GM23338 (cell line): ENCODE measurements around the gene SUN3. TPM values are rescaled to one million over a fixed set of nuclear protein-coding genes. Genes with fewer than 3 reads are reported as not detected.

Source experiments
- ATAC-seq: fragments of 200-7000 bp; cut with Tn5 transposase; 3 replicates; pipeline ENCODE4 v1.9.1; 2020
- DNase-seq: peaks from one replicate; pipeline ENCODE4 v3.0.0-alpha.2; 2015; ENCODE audit warnings: low spot score
- H2AFZ ChIP-seq: fragments of 200-600 bp; sonication (generic); 2 replicates; pipeline ENCODE4 v1.8.0; 2016; ENCODE audit warnings: antibody characterized with exemption, mild to moderate bottlenecking, moderate library complexity
- H3F3A ChIP-seq: fragments of 200-600 bp; sonication (generic); replicated peaks from 2 replicates; pipeline ENCODE4 v1.8.0; 2017; ENCODE audit warnings: antibody characterized with exemption, mixed run types, low read depth
- H3K27ac ChIP-seq: fragments of 200-600 bp; sonication (generic); 2 replicates; pipeline ENCODE4 v1.6.1; 2016; ENCODE audit warnings: low read depth
- H3K27me3 ChIP-seq: fragments of 200-600 bp; sonication (generic); 2 replicates; pipeline ENCODE4 v1.8.0; 2016; ENCODE audit warnings: mild to moderate bottlenecking, mixed run types, moderate library complexity; ENCODE audit not compliant: insufficient read depth
- H3K36me3 ChIP-seq: fragments of 200-600 bp; sonication (generic); 2 replicates; pipeline ENCODE4 v1.8.0; 2016; ENCODE audit warnings: mild to moderate bottlenecking; ENCODE audit not compliant: insufficient read depth
- H3K4me1 ChIP-seq: fragments of 200-600 bp; sonication (generic); 2 replicates; pipeline ENCODE4 v1.8.0; 2016; ENCODE audit warnings: mild to moderate bottlenecking, moderate library complexity; ENCODE audit not compliant: insufficient read depth
- H3K4me2 ChIP-seq: fragments of 200-600 bp; sonication (generic); 2 replicates; pipeline ENCODE4 v1.7.1; 2017; ENCODE audit warnings: mixed run types
- H3K4me3 ChIP-seq: fragments of 200-600 bp; sonication (generic); 2 replicates; pipeline ENCODE4 v1.6.1; 2016; ENCODE audit warnings: mixed run types
- H3K79me2 ChIP-seq: fragments of 200-600 bp; sonication (generic); replicated peaks from 2 replicates; pipeline ENCODE4 v1.8.0; 2017; ENCODE audit warnings: mild to moderate bottlenecking; ENCODE audit not compliant: insufficient read depth
- H3K9me2 ChIP-seq: fragments of 200-600 bp; sonication (generic); 2 replicates; pipeline ENCODE4 v1.8.0; 2017; ENCODE audit not compliant: insufficient read depth
- H4K20me1 ChIP-seq: fragments of 200-600 bp; sonication (generic); replicated peaks from 2 replicates; pipeline ENCODE4 v1.8.0; 2017; ENCODE audit warnings: mild to moderate bottlenecking; ENCODE audit not compliant: insufficient read depth
- H3K27ac Mint-ChIP-seq: 2 replicates; pipeline ENCODE4 v1.8.0; 2020; ENCODE audit warnings: inconsistent platforms, mild to moderate bottlenecking, moderate library complexity, mixed read lengths
- H3K27me3 Mint-ChIP-seq: 3 replicates; pipeline ENCODE4 v1.8.0; 2022; ENCODE audit warnings: low read depth, mild to moderate bottlenecking, moderate library complexity, mixed read lengths, inconsistent platforms; ENCODE audit not compliant: insufficient read depth, poor library complexity
- H3K36me3 Mint-ChIP-seq: 3 replicates; pipeline ENCODE4 v1.8.0; 2021; ENCODE audit warnings: low read depth, mild to moderate bottlenecking, inconsistent platforms, moderate library complexity, mixed read lengths
- H3K4me1 Mint-ChIP-seq: 3 replicates; pipeline ENCODE4 v1.8.0; 2020; ENCODE audit warnings: mild to moderate bottlenecking, inconsistent platforms, mixed read lengths
- H3K4me3 Mint-ChIP-seq: 3 replicates; pipeline ENCODE4 v1.8.0; 2021; ENCODE audit warnings: moderate library complexity, mild to moderate bottlenecking, inconsistent platforms, mixed read lengths
- H3K9me3 Mint-ChIP-seq: 3 replicates; pipeline ENCODE4 v1.8.0; 2020; ENCODE audit warnings: moderate library complexity, mild to moderate bottlenecking, inconsistent platforms, mixed read lengths
- CREB1 ChIP-seq: fragments of 250-450 bp; sonication (Bioruptor Pico); IDR thresholded peaks from 2 replicates; pipeline ENCODE4 v1.5.0; 2020; ENCODE audit warnings: low read depth, mild to moderate bottlenecking, moderate library complexity
- EZH2phosphoT487 ChIP-seq: fragments of 200-600 bp; sonication (generic); IDR thresholded peaks from one replicate; pipeline ENCODE4 v1.8.1; 2018; ENCODE audit warnings: antibody characterized with exemption; ENCODE audit not compliant: unreplicated experiment
- NANOG ChIP-seq: IDR thresholded peaks from 2 replicates; pipeline ENCODE4 v1.6.1; 2016; ENCODE audit warnings: antibody characterized with exemption, borderline replicate concordance
- POLR2AphosphoS5 ChIP-seq: IDR thresholded peaks from 2 replicates; pipeline ENCODE4 v1.6.1; 2016; ENCODE audit warnings: antibody characterized with exemption, low read depth
- STAT1 ChIP-seq: IDR thresholded peaks from one replicate; pipeline ENCODE4 v1.6.1; 2016; ENCODE audit warnings: antibody characterized with exemption; ENCODE audit not compliant: unreplicated experiment
- ZNF114 ChIP-seq: fragments of 250-450 bp; sonication (Bioruptor Pico); IDR thresholded peaks from 2 replicates; pipeline ENCODE4 v1.5.0; 2020; ENCODE audit warnings: mild to moderate bottlenecking, moderate library complexity
- ZNF331 ChIP-seq: fragments of 250-450 bp; sonication (Bioruptor Pico); IDR thresholded peaks from 2 replicates; pipeline ENCODE4 v1.5.0; 2020; ENCODE audit warnings: low read depth, mild to moderate bottlenecking, moderate library complexity
- polyA plus RNA-seq: library from polyadenylated mRNA; unstranded; fragments of >200 nt; fragmentation: Nextera tagmentation; extraction: Ambion mirVana; gene quantifications from 2 replicates; pipeline ENCODE4 v1.2.1, GENCODE V29; 2016
- total RNA-seq: library from RNA; depleted of rRNA; stranded (reverse); fragments of >200 nt; shearing (Covaris generic); gene quantifications from 2 replicates; pipeline ENCODE4 v1.2.3, GENCODE V29; 2014
- TF ChIP-seq, protein P1 (sequence below): IDR thresholded peaks from one replicate; pipeline ENCODE4 v1.6.1; 2018; ENCODE audit warnings: antibody characterized with exemption; ENCODE audit not compliant: unreplicated experiment
- TF ChIP-seq, protein P2 (sequence below), 2 experiments: fragments of 200-600 bp in 1 of 2; sonication (generic) in 1 of 2; conservative IDR thresholded peaks; 2 replicates each; pipeline versions ENCODE4 v1.5.1 to v1.6.1; 2016 to 2017; ENCODE audit warnings: antibody characterized with exemption in 2 of 2, low read depth in 2 of 2, mild to moderate bottlenecking in 2 of 2, moderate library complexity in 1 of 2
- TF ChIP-seq, protein P3 (sequence below): IDR thresholded peaks from 2 replicates; pipeline ENCODE4 v1.6.1; 2016; ENCODE audit warnings: antibody characterized with exemption
- TF ChIP-seq, protein P4 (sequence below): fragments of 250-450 bp; sonication (Bioruptor Pico); IDR thresholded peaks from 2 replicates; pipeline ENCODE4 v1.5.0; 2020; ENCODE audit warnings: mild to moderate bottlenecking, moderate library complexity

Gene SUN3
- total and polyA plus RNA-seq, 2 experiments from 2014 or later, result 0.52 TPM; not detected in 1

DNA sequence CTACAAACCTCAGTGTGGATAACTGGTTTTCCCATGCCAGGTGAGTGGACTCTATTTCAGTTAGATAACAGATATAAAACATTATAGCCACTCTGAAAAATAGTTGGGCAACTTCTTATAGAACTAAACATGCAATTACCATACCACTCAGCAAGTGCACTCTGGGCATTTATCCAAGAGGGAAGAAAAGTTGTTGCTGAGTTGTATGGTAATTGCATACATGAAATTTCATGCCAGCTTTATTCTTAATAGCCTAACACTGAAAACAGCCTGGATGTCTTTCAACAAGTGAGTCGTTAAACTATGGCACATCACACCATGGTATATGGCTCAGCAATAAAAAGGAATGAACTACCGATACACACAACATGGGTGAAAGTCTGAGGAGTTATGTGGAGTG lies 49.6 kb upstream of the SUN3 start:
- H3K4me1 Mint-ChIP-seq, result no peaks in the 10 kb centered on the region; the same call in 2 of the 3 replicates

More for the DNA sequence above, 49.6 kb upstream of the SUN3 start:
- Mint-ChIP-seq H3K27me3 (peaks cover 2% of the 10 kb centered on the region), H3K27ac (no peak overlapping the region), H3K4me3 (no peak overlapping the region), H3K36me3 (no peaks in the 10 kb centered on the region), H3K9me3 (no peaks in the 10 kb centered on the region; the same call in 2 of the 3 replicates)
- H4K20me1 ChIP-seq, result no peaks in the 10 kb centered on the region
- no peak overlapping the region for H3K27ac ChIP-seq
- H3K79me2 ChIP-seq, result no peaks in the 10 kb centered on the region
- no peaks in the 10 kb centered on the region for H3K9me2 ChIP-seq
- no peak for DNase-seq
- H3K4me2 ChIP-seq, result no peak overlapping the region
- H2AFZ ChIP-seq, result no peak overlapping the region
- TF ChIP-seq NANOG, result no peak
- TF ChIP-seq, protein P1, sequence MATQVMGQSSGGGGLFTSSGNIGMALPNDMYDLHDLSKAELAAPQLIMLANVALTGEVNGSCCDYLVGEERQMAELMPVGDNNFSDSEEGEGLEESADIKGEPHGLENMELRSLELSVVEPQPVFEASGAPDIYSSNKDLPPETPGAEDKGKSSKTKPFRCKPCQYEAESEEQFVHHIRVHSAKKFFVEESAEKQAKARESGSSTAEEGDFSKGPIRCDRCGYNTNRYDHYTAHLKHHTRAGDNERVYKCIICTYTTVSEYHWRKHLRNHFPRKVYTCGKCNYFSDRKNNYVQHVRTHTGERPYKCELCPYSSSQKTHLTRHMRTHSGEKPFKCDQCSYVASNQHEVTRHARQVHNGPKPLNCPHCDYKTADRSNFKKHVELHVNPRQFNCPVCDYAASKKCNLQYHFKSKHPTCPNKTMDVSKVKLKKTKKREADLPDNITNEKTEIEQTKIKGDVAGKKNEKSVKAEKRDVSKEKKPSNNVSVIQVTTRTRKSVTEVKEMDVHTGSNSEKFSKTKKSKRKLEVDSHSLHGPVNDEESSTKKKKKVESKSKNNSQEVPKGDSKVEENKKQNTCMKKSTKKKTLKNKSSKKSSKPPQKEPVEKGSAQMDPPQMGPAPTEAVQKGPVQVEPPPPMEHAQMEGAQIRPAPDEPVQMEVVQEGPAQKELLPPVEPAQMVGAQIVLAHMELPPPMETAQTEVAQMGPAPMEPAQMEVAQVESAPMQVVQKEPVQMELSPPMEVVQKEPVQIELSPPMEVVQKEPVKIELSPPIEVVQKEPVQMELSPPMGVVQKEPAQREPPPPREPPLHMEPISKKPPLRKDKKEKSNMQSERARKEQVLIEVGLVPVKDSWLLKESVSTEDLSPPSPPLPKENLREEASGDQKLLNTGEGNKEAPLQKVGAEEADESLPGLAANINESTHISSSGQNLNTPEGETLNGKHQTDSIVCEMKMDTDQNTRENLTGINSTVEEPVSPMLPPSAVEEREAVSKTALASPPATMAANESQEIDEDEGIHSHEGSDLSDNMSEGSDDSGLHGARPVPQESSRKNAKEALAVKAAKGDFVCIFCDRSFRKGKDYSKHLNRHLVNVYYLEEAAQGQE, result no peak
- TF ChIP-seq CREB1 (CRISPR knock-in tag), result no peak
- TF ChIP-seq, protein P2, sequence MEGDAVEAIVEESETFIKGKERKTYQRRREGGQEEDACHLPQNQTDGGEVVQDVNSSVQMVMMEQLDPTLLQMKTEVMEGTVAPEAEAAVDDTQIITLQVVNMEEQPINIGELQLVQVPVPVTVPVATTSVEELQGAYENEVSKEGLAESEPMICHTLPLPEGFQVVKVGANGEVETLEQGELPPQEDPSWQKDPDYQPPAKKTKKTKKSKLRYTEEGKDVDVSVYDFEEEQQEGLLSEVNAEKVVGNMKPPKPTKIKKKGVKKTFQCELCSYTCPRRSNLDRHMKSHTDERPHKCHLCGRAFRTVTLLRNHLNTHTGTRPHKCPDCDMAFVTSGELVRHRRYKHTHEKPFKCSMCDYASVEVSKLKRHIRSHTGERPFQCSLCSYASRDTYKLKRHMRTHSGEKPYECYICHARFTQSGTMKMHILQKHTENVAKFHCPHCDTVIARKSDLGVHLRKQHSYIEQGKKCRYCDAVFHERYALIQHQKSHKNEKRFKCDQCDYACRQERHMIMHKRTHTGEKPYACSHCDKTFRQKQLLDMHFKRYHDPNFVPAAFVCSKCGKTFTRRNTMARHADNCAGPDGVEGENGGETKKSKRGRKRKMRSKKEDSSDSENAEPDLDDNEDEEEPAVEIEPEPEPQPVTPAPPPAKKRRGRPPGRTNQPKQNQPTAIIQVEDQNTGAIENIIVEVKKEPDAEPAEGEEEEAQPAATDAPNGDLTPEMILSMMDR (conservative IDR thresholded peaks at IDR 0.05; ENCODE audit: low read depth in 2 of 2), result no peak
- TF ChIP-seq, protein P3, sequence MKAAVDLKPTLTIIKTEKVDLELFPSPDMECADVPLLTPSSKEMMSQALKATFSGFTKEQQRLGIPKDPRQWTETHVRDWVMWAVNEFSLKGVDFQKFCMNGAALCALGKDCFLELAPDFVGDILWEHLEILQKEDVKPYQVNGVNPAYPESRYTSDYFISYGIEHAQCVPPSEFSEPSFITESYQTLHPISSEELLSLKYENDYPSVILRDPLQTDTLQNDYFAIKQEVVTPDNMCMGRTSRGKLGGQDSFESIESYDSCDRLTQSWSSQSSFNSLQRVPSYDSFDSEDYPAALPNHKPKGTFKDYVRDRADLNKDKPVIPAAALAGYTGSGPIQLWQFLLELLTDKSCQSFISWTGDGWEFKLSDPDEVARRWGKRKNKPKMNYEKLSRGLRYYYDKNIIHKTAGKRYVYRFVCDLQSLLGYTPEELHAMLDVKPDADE, result no peak
- no peak for TF ChIP-seq EZH2phosphoT487
- TF ChIP-seq ZNF331 (CRISPR knock-in tag), result no peak
- TF ChIP-seq STAT1, result no peak
- no peak for TF ChIP-seq POLR2AphosphoS5
- TF ChIP-seq ZNF114 (CRISPR knock-in tag), result no peak
- TF ChIP-seq, protein P4, sequence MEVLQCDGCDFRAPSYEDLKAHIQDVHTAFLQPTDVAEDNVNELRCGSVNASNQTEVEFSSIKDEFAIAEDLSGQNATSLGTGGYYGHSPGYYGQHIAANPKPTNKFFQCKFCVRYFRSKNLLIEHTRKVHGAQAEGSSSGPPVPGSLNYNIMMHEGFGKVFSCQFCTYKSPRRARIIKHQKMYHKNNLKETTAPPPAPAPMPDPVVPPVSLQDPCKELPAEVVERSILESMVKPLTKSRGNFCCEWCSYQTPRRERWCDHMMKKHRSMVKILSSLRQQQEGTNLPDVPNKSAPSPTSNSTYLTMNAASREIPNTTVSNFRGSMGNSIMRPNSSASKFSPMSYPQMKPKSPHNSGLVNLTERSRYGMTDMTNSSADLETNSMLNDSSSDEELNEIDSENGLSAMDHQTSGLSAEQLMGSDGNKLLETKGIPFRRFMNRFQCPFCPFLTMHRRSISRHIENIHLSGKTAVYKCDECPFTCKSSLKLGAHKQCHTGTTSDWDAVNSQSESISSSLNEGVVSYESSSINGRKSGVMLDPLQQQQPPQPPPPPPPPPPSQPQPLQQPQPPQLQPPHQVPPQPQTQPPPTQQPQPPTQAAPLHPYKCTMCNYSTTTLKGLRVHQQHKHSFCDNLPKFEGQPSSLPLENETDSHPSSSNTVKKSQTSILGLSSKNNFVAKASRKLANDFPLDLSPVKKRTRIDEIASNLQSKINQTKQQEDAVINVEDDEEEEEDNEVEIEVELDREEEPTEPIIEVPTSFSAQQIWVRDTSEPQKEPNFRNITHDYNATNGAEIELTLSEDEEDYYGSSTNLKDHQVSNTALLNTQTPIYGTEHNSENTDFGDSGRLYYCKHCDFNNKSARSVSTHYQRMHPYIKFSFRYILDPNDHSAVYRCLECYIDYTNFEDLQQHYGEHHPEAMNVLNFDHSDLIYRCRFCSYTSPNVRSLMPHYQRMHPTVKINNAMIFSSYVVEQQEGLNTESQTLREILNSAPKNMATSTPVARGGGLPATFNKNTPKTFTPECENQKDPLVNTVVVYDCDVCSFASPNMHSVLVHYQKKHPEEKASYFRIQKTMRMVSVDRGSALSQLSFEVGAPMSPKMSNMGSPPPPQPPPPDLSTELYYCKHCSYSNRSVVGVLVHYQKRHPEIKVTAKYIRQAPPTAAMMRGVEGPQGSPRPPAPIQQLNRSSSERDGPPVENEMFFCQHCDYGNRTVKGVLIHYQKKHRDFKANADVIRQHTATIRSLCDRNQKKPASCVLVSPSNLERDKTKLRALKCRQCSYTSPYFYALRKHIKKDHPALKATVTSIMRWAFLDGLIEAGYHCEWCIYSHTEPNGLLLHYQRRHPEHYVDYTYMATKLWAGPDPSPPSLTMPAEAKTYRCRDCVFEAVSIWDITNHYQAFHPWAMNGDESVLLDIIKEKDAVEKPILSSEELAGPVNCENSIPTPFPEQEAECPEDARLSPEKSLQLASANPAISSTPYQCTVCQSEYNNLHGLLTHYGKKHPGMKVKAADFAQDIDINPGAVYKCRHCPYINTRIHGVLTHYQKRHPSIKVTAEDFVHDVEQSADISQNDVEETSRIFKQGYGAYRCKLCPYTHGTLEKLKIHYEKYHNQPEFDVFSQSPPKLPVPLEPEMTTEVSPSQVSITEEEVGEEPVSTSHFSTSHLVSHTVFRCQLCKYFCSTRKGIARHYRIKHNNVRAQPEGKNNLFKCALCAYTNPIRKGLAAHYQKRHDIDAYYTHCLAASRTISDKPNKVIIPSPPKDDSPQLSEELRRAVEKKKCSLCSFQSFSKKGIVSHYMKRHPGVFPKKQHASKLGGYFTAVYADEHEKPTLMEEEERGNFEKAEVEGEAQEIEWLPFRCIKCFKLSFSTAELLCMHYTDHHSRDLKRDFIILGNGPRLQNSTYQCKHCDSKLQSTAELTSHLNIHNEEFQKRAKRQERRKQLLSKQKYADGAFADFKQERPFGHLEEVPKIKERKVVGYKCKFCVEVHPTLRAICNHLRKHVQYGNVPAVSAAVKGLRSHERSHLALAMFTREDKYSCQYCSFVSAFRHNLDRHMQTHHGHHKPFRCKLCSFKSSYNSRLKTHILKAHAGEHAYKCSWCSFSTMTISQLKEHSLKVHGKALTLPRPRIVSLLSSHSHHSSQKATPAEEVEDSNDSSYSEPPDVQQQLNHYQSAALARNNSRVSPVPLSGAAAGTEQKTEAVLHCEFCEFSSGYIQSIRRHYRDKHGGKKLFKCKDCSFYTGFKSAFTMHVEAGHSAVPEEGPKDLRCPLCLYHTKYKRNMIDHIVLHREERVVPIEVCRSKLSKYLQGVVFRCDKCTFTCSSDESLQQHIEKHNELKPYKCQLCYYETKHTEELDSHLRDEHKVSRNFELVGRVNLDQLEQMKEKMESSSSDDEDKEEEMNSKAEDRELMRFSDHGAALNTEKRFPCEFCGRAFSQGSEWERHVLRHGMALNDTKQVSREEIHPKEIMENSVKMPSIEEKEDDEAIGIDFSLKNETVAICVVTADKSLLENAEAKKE, result no peak
- H3K27me3 ChIP-seq, result no peaks in the 10 kb centered on the region
- H3F3A ChIP-seq, result no peaks in the 10 kb centered on the region
- H3K36me3 ChIP-seq, result no peaks in the 10 kb centered on the region
- no peak overlapping the region for H3K4me3 ChIP-seq
- ATAC-seq, result no peak
- H3K4me1 ChIP-seq, result 0 out of 2 replicates have a peak, but pooled peaks cover 7% of the 10 kb centered on the region
